HFFc6 (cell line): ENCODE results near the gene MYCT1. TPM values are rescaled to one million over a fixed set of nuclear protein-coding genes. Genes with fewer than 3 reads are reported as not detected.

ENCODE experiments used
- DNase-seq: peaks from one replicate; pipeline ENCODE4 v3.0.0-alpha.2; 2018
- H3K27ac Mint-ChIP-seq: 2 replicates; pipeline ENCODE4 v1.8.0; 2020; ENCODE audit warnings: mild to moderate bottlenecking, mixed read lengths
- H3K27me3 Mint-ChIP-seq: 2 replicates; pipeline ENCODE4 v1.8.0; 2021; ENCODE audit warnings: mild to moderate bottlenecking, moderate library complexity, mixed read lengths; ENCODE audit not compliant: insufficient read depth
- H3K36me3 Mint-ChIP-seq: 2 replicates; pipeline ENCODE4 v1.8.0; 2021; ENCODE audit warnings: low read depth, mixed read lengths
- H3K4me1 Mint-ChIP-seq: 2 replicates; pipeline ENCODE4 v1.8.0; 2020; ENCODE audit warnings: low read depth, mixed read lengths
- H3K4me3 Mint-ChIP-seq: 2 replicates; pipeline ENCODE4 v1.8.0; 2020; ENCODE audit warnings: mild to moderate bottlenecking, moderate library complexity, mixed read lengths
- H3K9me3 Mint-ChIP-seq: 2 replicates; pipeline ENCODE4 v1.8.0; 2020; ENCODE audit warnings: mild to moderate bottlenecking, mixed read lengths
- CTCF ChIP-seq: fragments of 200-600 bp; sonication (generic); IDR thresholded peaks from 2 replicates; pipeline ENCODE4 v1.5.0; 2021; ENCODE audit warnings: antibody characterized with exemption, mild to moderate bottlenecking
- total RNA-seq, 6 experiments: library from RNA; stranded (reverse); fragmentation: NEBNext Ultra II Directional; extraction: Animal tissue kit (Norgen Biotek cat#: 25700); gene quantifications; 2 replicates in 1 of 6; 3 replicates in 5 of 6; pipeline ENCODE4 v1.2.3, GENCODE V29; 2021

The MYCT1 gene
- total RNA-seq, 6 experiments from 2014 or later: 0.71 to 2.0 (median 1.7) TPM

GRCh38 chr6:152685819-152686218 is 11.9 kb upstream of the MYCT1 start:
- no peaks in the 10 kb centered on the region for H3K36me3 Mint-ChIP-seq
- no peaks in the 10 kb centered on the region for H3K9me3 Mint-ChIP-seq
- no peak for DNase-seq
- no peak overlapping the region for H3K27ac Mint-ChIP-seq
- no peaks in the 10 kb centered on the region for H3K27me3 Mint-ChIP-seq
- TF ChIP-seq CTCF: no peak
- H3K4me3 Mint-ChIP-seq: no peak overlapping the region
- H3K4me1 Mint-ChIP-seq: peaks cover 22% of the 10 kb centered on the region

DNA sequence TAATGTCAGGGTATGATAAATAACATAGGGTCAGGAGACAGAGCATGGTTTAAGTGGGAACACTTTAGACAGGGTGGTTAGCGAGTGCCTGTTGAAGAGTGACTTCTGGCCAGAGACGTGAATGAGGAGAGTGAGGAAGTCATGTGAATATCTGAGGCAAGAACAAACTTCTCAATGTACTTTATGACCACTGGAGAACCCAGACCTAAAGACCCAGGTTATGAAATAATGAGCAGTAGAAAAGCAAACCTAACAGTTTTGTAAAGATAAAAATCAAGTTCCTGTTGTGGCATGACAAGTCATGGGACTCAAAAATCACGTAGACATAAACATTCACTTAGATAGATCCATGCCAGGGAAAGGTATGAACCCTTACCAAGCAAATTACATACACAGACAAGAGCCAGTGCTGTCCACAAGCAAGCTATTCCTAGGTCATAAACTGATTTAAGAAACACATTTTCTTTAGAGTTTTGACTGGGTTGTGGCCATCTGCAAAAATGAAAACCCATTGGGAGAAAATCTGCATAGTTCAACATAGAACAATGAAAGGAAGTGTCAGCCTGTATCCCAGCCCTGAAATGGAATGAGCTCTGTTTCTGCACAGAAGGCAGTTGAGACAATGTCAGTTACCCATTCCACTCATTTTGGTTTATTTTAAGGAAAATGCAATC is 2.2 kb upstream of the MYCT1 start:
- no peak for TF ChIP-seq CTCF
- Mint-ChIP-seq H3K9me3 (no peaks in the 10 kb centered on the region), H3K27ac (peak overlapping the region; percentile 68), H3K4me3 (peak overlapping the region; percentile 41), H3K4me1 (peaks cover 52% of the 10 kb centered on the region), H3K36me3 (no peaks in the 10 kb centered on the region), H3K27me3 (no peaks in the 10 kb centered on the region)
- DNase-seq: no peak

DNA sequence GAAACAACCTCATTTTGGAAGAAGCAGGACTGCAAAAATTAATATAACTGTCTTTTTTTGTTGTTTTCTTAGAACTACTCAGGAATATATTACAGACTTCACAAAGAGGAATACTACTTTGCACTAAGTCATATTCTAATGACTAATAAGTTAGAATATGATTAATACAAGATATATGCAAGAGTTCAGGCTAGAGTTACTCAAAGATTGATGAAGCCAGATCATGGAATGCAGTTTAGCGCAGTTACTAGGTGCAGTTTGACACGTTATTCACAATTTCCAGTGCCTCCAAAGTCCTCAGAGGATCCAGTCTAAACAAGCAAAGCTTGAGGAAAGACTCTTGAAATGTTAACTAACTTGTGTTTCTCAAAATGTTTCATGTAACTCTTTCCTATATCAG is 1.2 kb upstream of the MYCT1 start:
- peak overlapping the region; percentile 90 for H3K27ac Mint-ChIP-seq
- no peaks in the 10 kb centered on the region for H3K36me3 Mint-ChIP-seq
- H3K4me3 Mint-ChIP-seq: peak overlapping the region; percentile 70
- peaks cover 62% of the 10 kb centered on the region for H3K4me1 Mint-ChIP-seq
- DNase-seq: peak; percentile 80
- H3K27me3 Mint-ChIP-seq: no peaks in the 10 kb centered on the region
- H3K9me3 Mint-ChIP-seq: no peaks in the 10 kb centered on the region
- TF ChIP-seq CTCF: no peak

DNA sequence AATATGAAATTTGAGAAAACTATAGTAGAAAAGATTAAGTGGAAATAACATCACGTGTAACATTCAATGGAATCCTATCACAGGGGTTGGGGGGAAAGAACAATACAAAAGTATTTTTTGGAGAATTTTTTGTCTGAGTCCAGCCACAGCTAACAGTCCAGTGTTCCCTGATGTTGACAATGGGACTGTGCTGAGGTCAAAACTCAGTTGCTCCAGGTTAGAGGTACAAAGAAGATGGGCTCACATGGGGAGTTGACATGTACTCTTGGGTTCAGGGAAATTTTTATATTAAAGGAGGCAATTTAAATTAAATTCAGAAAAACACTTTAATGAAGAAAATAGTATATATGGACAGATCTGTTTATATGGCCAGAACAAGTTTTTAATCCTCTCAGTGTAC is 995 bp downstream of the MYCT1 start:
- Mint-ChIP-seq H3K4me1 (peaks cover 84% of the 10 kb centered on the region), H3K27ac (peak overlapping the region; percentile 73), H3K27me3 (no peaks in the 10 kb centered on the region), H3K36me3 (no peaks in the 10 kb centered on the region), H3K4me3 (peak overlapping the region; percentile 66; the same call in 1 of the 2 replicates), H3K9me3 (no peaks in the 10 kb centered on the region)
- DNase-seq: no peak
- no peak for TF ChIP-seq CTCF

- Mint-ChIP-seq H3K27ac (peak overlapping the region; percentile 34), H3K4me1 (peaks cover 89% of the 10 kb centered on the region), H3K27me3 (no peaks in the 10 kb centered on the region), H3K36me3 (no peaks in the 10 kb centered on the region), H3K9me3 (no peaks in the 10 kb centered on the region), H3K4me3 (peak overlapping the region; percentile 60)
- DNase-seq: no peak
- no peak for TF ChIP-seq CTCF
These were observed 2.7 kb downstream of the MYCT1 start for GRCh38 chr6:152700427-152700826.
